Trophoblast cell (in vitro differentiated cells and primary cell): ENCODE data around the gene CDK5R1.

Experiments used
- DNase-seq, 2 donors: peaks; one replicate each; pipeline ENCODE4 v3.0.0-alpha.2; 2016
- H2AFZ ChIP-seq: 2 replicates; pipeline ENCODE4 v1.6.1; 2013; ENCODE audit warnings: low read length, moderate library complexity, mild to moderate bottlenecking; ENCODE audit not compliant: insufficient read depth, poor library complexity
- H2AK5ac ChIP-seq: 2 replicates; pipeline ENCODE4 v1.6.1; 2013; ENCODE audit warnings: mild to moderate bottlenecking, low read length
- H2BK120ac ChIP-seq: 2 replicates; pipeline ENCODE4 v1.6.1; 2013; ENCODE audit warnings: low read length, mild to moderate bottlenecking, moderate library complexity; ENCODE audit not compliant: insufficient read depth, poor library complexity
- H2BK12ac ChIP-seq: 2 replicates; pipeline ENCODE4 v1.6.1; 2013; ENCODE audit warnings: mild to moderate bottlenecking, low read length, moderate library complexity
- H2BK5ac ChIP-seq: 2 replicates; pipeline ENCODE4 v1.6.1; 2013; ENCODE audit warnings: low read length, low read depth, moderate library complexity, mild to moderate bottlenecking; ENCODE audit not compliant: poor library complexity
- H3K14ac ChIP-seq: 2 replicates; pipeline ENCODE4 v1.6.1; 2013; ENCODE audit warnings: mild to moderate bottlenecking, low read length
- H3K18ac ChIP-seq: 2 replicates; pipeline ENCODE4 v1.6.1; 2013; ENCODE audit warnings: mild to moderate bottlenecking, low read length
- H3K23ac ChIP-seq: 2 replicates; pipeline ENCODE4 v1.6.1; 2013; ENCODE audit warnings: low read length
- H3K27ac ChIP-seq: 2 replicates; pipeline ENCODE4 v1.5.1; 2013; ENCODE audit warnings: low read depth, mild to moderate bottlenecking, inconsistent platforms, low read length, moderate library complexity
- H3K27me3 ChIP-seq: 2 replicates; pipeline ENCODE4 v1.6.1; 2013; ENCODE audit warnings: inconsistent platforms, mild to moderate bottlenecking, low read length, moderate library complexity; ENCODE audit not compliant: insufficient read depth
- H3K36me3 ChIP-seq, 2 experiments: 1 replicate in 1 of 2; 2 replicates in 1 of 2; pipeline ENCODE4 v1.6.1; 2013; ENCODE audit warnings: low read length in 2 of 2, mild to moderate bottlenecking in 2 of 2, moderate library complexity in 1 of 2; ENCODE audit not compliant: insufficient read depth in 2 of 2, control insufficient read depth in 1 of 2
- H3K4ac ChIP-seq: 2 replicates; pipeline ENCODE4 v1.6.1; 2013; ENCODE audit warnings: low read depth, mild to moderate bottlenecking, low read length, moderate library complexity
- H3K4me1 ChIP-seq, 2 experiments: 1 replicate in 1 of 2; 2 replicates in 1 of 2; pipeline ENCODE4 v1.6.1; 2013; ENCODE audit warnings: low read length in 2 of 2, mild to moderate bottlenecking in 2 of 2, moderate library complexity in 1 of 2; ENCODE audit not compliant: insufficient read depth in 2 of 2, control insufficient read depth in 1 of 2
- H3K4me2 ChIP-seq: 2 replicates; pipeline ENCODE4 v1.6.1; 2013; ENCODE audit warnings: inconsistent platforms, mild to moderate bottlenecking, low read length, moderate library complexity
- H3K4me3 ChIP-seq: 2 replicates; pipeline ENCODE4 v1.5.1; 2013; ENCODE audit warnings: mild to moderate bottlenecking, low read depth, low read length, inconsistent platforms
- H3K79me1 ChIP-seq: one replicate; pipeline ENCODE4 v1.6.1; 2013; ENCODE audit warnings: low read length
- H3K79me2 ChIP-seq: 2 replicates; pipeline ENCODE4 v1.6.1; 2013; ENCODE audit warnings: low read length, mild to moderate bottlenecking; ENCODE audit not compliant: control insufficient read depth, insufficient read depth, poor library complexity
- H3K9ac ChIP-seq: 2 replicates; pipeline ENCODE4 v1.6.1; 2013; ENCODE audit warnings: mild to moderate bottlenecking, low read length
- H3K9me3 ChIP-seq: 2 replicates; pipeline ENCODE4 v1.6.1; 2013; ENCODE audit warnings: low read depth, mild to moderate bottlenecking, control low read depth, inconsistent platforms, low read length; ENCODE audit not compliant: insufficient read depth
- H4K12ac ChIP-seq: 2 replicates; pipeline ENCODE4 v1.6.1; 2013; ENCODE audit warnings: low read depth, mild to moderate bottlenecking, low read length, moderate library complexity
- H4K8ac ChIP-seq: 2 replicates; pipeline ENCODE4 v1.6.1; 2013; ENCODE audit warnings: low read depth, mild to moderate bottlenecking, low read length, moderate library complexity
- H4K91ac ChIP-seq: one replicate; pipeline ENCODE4 v1.6.1; 2013; ENCODE audit warnings: low read depth, mild to moderate bottlenecking, low read length, moderate library complexity
- WGBS: extraction: QIAGEN DNeasy Blood & Tissue Kit; methylation state at CpG from one replicate; pipeline ENCODE4 v1.1.7; 2013; ENCODE audit warnings: missing lambda C conversion rate; ENCODE audit not compliant: insufficient read length, insufficient coverage; ENCODE audit errors: extremely low coverage; 5-methylcytosine and 5-hydroxymethylcytosine counted together

Gene CDK5R1

GRCh38 chr17:32508926-32509325, 22.1 kb downstream of the CDK5R1 start:
- Histone ChIP-seq H3K27me3 (no peaks in the 10 kb centered on the region), H3K9me3 (no peaks in the 10 kb centered on the region), H3K23ac (no peak overlapping the region), H3K4ac (no peak overlapping the region), H4K91ac (no peak overlapping the region), H2BK5ac (no peak overlapping the region), H2BK120ac (no peak overlapping the region), H3K79me2 (no peaks in the 10 kb centered on the region), H2AFZ (no peak overlapping the region), H3K14ac (no peak overlapping the region), H3K27ac (no peak overlapping the region), H2BK12ac (no peak overlapping the region), H4K8ac (no peak overlapping the region), H3K4me3 (no peak overlapping the region), H3K4me2 (no peak overlapping the region), H3K36me3 (no peaks in the 10 kb centered on the region), H3K9ac (no peak overlapping the region), H3K18ac (no peak overlapping the region), H4K12ac (no peak overlapping the region), H3K79me1 (no peaks in the 10 kb centered on the region), H3K4me1 (no peaks in the 10 kb centered on the region), H2AK5ac (no peak overlapping the region)
- no peak for DNase-seq
- no CpG with 5 or more reads among the region's 5 CpGs for whole genome bisulfite sequencing

GRCh38 chr17:32510466-32510865, 23.7 kb downstream of the CDK5R1 start:
- Histone ChIP-seq H3K18ac (no peak overlapping the region), H3K9me3 (no peaks in the 10 kb centered on the region), H4K91ac (no peak overlapping the region), H3K14ac (no peak overlapping the region), H2AK5ac (no peak overlapping the region), H3K4me1 (no peaks in the 10 kb centered on the region), H2BK120ac (no peak overlapping the region), H3K27ac (no peak overlapping the region), H2AFZ (no peak overlapping the region), H3K4me2 (no peak overlapping the region), H3K23ac (no peak overlapping the region), H3K36me3 (no peaks in the 10 kb centered on the region), H3K9ac (no peak overlapping the region), H3K4ac (no peak overlapping the region), H4K8ac (no peak overlapping the region), H3K79me1 (no peaks in the 10 kb centered on the region), H4K12ac (no peak overlapping the region), H2BK5ac (no peak overlapping the region), H3K79me2 (no peaks in the 10 kb centered on the region), H3K27me3 (no peaks in the 10 kb centered on the region), H3K4me3 (no peak overlapping the region), H2BK12ac (no peak overlapping the region)
- no CpG with 5 or more reads among the region's 7 CpGs for WGBS
- DNase-seq: no peak

GRCh38 chr17:32512328-32512727, 25.5 kb downstream of the CDK5R1 start:
- no peak overlapping the region for H2AFZ ChIP-seq
- no peaks in the 10 kb centered on the region for H3K79me1 ChIP-seq
- H3K4me1 ChIP-seq: no peaks in the 10 kb centered on the region
- H3K79me2 ChIP-seq: no peaks in the 10 kb centered on the region
- no peak overlapping the region for H4K91ac ChIP-seq
- H3K18ac ChIP-seq: no peak overlapping the region
- H4K12ac ChIP-seq: no peak overlapping the region
- no peak overlapping the region for H2BK120ac ChIP-seq
- H4K8ac ChIP-seq: no peak overlapping the region
- H3K9me3 ChIP-seq: no peaks in the 10 kb centered on the region
- no peak overlapping the region for H3K4me3 ChIP-seq
- no peak overlapping the region for H3K4me2 ChIP-seq
- no peak overlapping the region for H3K14ac ChIP-seq
- no peak overlapping the region for H2BK12ac ChIP-seq
- no peak overlapping the region for H2BK5ac ChIP-seq
- no peak overlapping the region for H3K27ac ChIP-seq
- no peak overlapping the region for H3K23ac ChIP-seq
- no peak for DNase-seq
- no CpG with 5 or more reads among the region's 2 CpGs for WGBS
- H3K4ac ChIP-seq: no peak overlapping the region
- H3K27me3 ChIP-seq: no peaks in the 10 kb centered on the region
- H2AK5ac ChIP-seq: no peak overlapping the region
- H3K9ac ChIP-seq: no peak overlapping the region
- no peaks in the 10 kb centered on the region for H3K36me3 ChIP-seq

- Histone ChIP-seq H3K27me3 (no peaks in the 10 kb centered on the region), H3K4ac (no peak overlapping the region), H3K9ac (no peak overlapping the region), H3K18ac (no peak overlapping the region), H2BK5ac (no peak overlapping the region), H3K79me2 (no peaks in the 10 kb centered on the region), H3K79me1 (no peaks in the 10 kb centered on the region), H2BK120ac (no peak overlapping the region), H4K91ac (no peak overlapping the region), H2BK12ac (no peak overlapping the region), H4K12ac (no peak overlapping the region), H3K36me3 (no peaks in the 10 kb centered on the region), H3K4me2 (no peak overlapping the region), H3K4me3 (no peak overlapping the region), H3K14ac (no peak overlapping the region), H3K9me3 (peaks cover 2% of the 10 kb centered on the region), H3K27ac (no peak overlapping the region), H2AFZ (no peak overlapping the region), H3K23ac (no peak overlapping the region), H2AK5ac (no peak overlapping the region), H3K4me1 (peaks cover 0 to 2% of the 10 kb centered on the region in 2 experiments), H4K8ac (no peak overlapping the region)
- no peak for DNase-seq
- no CpG with 5 or more reads among the region's 3 CpGs for WGBS
Measured at GRCh38 chr17:32513579-32513978, 26.8 kb downstream of the CDK5R1 start.
